Peyer's patch (tissue), 4 donors: ENCODE results near the gene DACT2. TPM values are rescaled to one million over a fixed set of nuclear protein-coding genes. Genes with fewer than 3 reads are reported as not detected.

Experiments used
- DNase-seq, 3 donors: peaks; one replicate each; pipeline ENCODE4 v3.0.0-alpha.2; 2017 to 2019
- H3K27ac ChIP-seq, 4 donors: fragments of 200-600 bp; sonication (generic); one replicate each; pipeline ENCODE4 v1.5.1; 2016 to 2019
- H3K27me3 ChIP-seq, 2 donors: fragments of 200-600 bp; sonication (generic); one replicate each; pipeline ENCODE4 v1.5.1; 2019
- H3K36me3 ChIP-seq, 3 donors: fragments of 200-600 bp; sonication (generic); one replicate each; pipeline ENCODE4 v1.5.1; 2016 to 2019
- H3K4me1 ChIP-seq, 4 donors: fragments of 200-600 bp; sonication (generic); one replicate each; pipeline ENCODE4 v1.5.1; 2016 to 2019
- H3K4me3 ChIP-seq, 4 donors: fragments of 200-600 bp; sonication (generic); 1 replicate in 3 of 4; 2 replicates in 1 of 4; pipeline ENCODE4 v1.5.1; 2016 to 2019; ENCODE audit warnings: mild to moderate bottlenecking in 1 of 4
- H3K9me3 ChIP-seq, 4 donors: fragments of 200-600 bp; sonication (generic); one replicate each; pipeline ENCODE4 v1.5.1; 2016 to 2019; ENCODE audit warnings: mild to moderate bottlenecking in 1 of 4
- POLR2A ChIP-seq, 2 donors: fragments of 450-650 bp; IDR thresholded peaks; one replicate each; pipeline ENCODE4 v1.5.1; 2017; ENCODE audit warnings: antibody characterized with exemption in 2 of 2, mild to moderate bottlenecking in 2 of 2, moderate library complexity in 2 of 2
- total RNA-seq, 4 donors: library from RNA; depleted of rRNA; stranded (reverse); fragments of >200 nt; gene quantifications; one replicate each; pipeline ENCODE4 v1.1.0, GENCODE V29; 2016
- TF ChIP-seq, protein P1 (sequence below), 6 experiments: fragments of 450-650 bp in 4 of 6; fragments of 200-600 bp in 2 of 6; sonication (generic) in 1 of 6; IDR thresholded peaks; one replicate each; pipeline ENCODE4 v1.5.1; 2017 to 2019; ENCODE audit warnings: antibody characterized with exemption in 6 of 6, mild to moderate bottlenecking in 3 of 6, moderate library complexity in 1 of 6

DACT2 gene
- total RNA-seq, 4 donors from 2014 or later: 0.35 to 2.7 (median 1.8) TPM

- Histone ChIP-seq H3K27me3 (no peaks in the 10 kb centered on the region), H3K27ac (no peak overlapping the region), H3K4me1 (no peaks in the 10 kb centered on the region), H3K9me3 (no peaks in the 10 kb centered on the region), H3K4me3 (no peak overlapping the region), H3K36me3 (no peaks in the 10 kb centered on the region)
- TF ChIP-seq POLR2A (IDR thresholded peaks at IDR 0.05): no peak
- TF ChIP-seq, protein P1, sequence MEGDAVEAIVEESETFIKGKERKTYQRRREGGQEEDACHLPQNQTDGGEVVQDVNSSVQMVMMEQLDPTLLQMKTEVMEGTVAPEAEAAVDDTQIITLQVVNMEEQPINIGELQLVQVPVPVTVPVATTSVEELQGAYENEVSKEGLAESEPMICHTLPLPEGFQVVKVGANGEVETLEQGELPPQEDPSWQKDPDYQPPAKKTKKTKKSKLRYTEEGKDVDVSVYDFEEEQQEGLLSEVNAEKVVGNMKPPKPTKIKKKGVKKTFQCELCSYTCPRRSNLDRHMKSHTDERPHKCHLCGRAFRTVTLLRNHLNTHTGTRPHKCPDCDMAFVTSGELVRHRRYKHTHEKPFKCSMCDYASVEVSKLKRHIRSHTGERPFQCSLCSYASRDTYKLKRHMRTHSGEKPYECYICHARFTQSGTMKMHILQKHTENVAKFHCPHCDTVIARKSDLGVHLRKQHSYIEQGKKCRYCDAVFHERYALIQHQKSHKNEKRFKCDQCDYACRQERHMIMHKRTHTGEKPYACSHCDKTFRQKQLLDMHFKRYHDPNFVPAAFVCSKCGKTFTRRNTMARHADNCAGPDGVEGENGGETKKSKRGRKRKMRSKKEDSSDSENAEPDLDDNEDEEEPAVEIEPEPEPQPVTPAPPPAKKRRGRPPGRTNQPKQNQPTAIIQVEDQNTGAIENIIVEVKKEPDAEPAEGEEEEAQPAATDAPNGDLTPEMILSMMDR (IDR thresholded peaks at IDR 0.05): no peak
- DNase-seq: no peak
Observed at GRCh38 chr6:168280020-168280898, 39.3 kb downstream of the DACT2 start.

GRCh38 chr6:168279403-168279935, 40.1 kb downstream of the DACT2 start:
- no peak for TF ChIP-seq POLR2A (IDR thresholded peaks at IDR 0.05)
- TF ChIP-seq, protein P1 (IDR thresholded peaks at IDR 0.05): no peak

GRCh38 chr6:168278904-168279303, 40.7 kb downstream of the DACT2 start:
- Histone ChIP-seq H3K4me1 (peaks cover 0 to 6% (median 0%) of the 10 kb centered on the region in 4 donors), H3K36me3 (no peaks in the 10 kb centered on the region), H3K27ac (no peak overlapping the region), H3K4me3 (no peak overlapping the region), H3K27me3 (no peaks in the 10 kb centered on the region), H3K9me3 (no peaks in the 10 kb centered on the region)
- no peak for DNase-seq
- TF ChIP-seq, protein P1 (IDR thresholded peaks at IDR 0.05): no peak
- TF ChIP-seq POLR2A (IDR thresholded peaks at IDR 0.05): no peak

More at GRCh38 chr6:168279403-168279935, 40.1 kb downstream of the DACT2 start:
- Histone ChIP-seq H3K27me3 (no peaks in the 10 kb centered on the region), H3K9me3 (no peaks in the 10 kb centered on the region), H3K4me1 (peaks cover 0 to 5% (median 0%) of the 10 kb centered on the region in 4 donors), H3K36me3 (no peaks in the 10 kb centered on the region), H3K27ac (no peak overlapping the region), H3K4me3 (no peak overlapping the region)
- DNase-seq: no peak

GRCh38 chr6:168277274-168277669, 42.3 kb downstream of the DACT2 start:
- Histone ChIP-seq H3K4me3 (no peak overlapping the region), H3K27me3 (no peaks in the 10 kb centered on the region), H3K36me3 (no peaks in the 10 kb centered on the region), H3K9me3 (no peaks in the 10 kb centered on the region), H3K4me1 (peaks cover 0 to 13% (median 0%) of the 10 kb centered on the region in 4 donors), H3K27ac (no peak overlapping the region)
- no peak for TF ChIP-seq POLR2A (IDR thresholded peaks at IDR 0.05)
- TF ChIP-seq, protein P1 (IDR thresholded peaks at IDR 0.05): no peak
- no peak for DNase-seq

GRCh38 chr6:168276576-168277273, 42.9 kb downstream of the DACT2 start:
- no peak for DNase-seq
- H3K36me3 ChIP-seq: no peaks in the 10 kb centered on the region
- H3K27me3 ChIP-seq: no peaks in the 10 kb centered on the region
- H3K27ac ChIP-seq: no peak overlapping the region
- no peaks in the 10 kb centered on the region for H3K9me3 ChIP-seq
- H3K4me1 ChIP-seq: peaks cover 0 to 13% (median 0%) of the 10 kb centered on the region in 4 donors
- H3K4me3 ChIP-seq: no peak overlapping the region
- no peak for TF ChIP-seq POLR2A (IDR thresholded peaks at IDR 0.05)
- TF ChIP-seq, protein P1 (IDR thresholded peaks at IDR 0.05): no peak
